NOMO-1 treated with dmso at 0.1 percent for 144 hours (cell line): ENCODE data around the gene ASIC3.

Experiments used
- DNase-seq: peaks from one replicate; lab custom pipeline; 2025; ENCODE audit not compliant: unreplicated experiment; lab: John Stamatoyannopoulos, UW

Gene ASIC3

DNA sequence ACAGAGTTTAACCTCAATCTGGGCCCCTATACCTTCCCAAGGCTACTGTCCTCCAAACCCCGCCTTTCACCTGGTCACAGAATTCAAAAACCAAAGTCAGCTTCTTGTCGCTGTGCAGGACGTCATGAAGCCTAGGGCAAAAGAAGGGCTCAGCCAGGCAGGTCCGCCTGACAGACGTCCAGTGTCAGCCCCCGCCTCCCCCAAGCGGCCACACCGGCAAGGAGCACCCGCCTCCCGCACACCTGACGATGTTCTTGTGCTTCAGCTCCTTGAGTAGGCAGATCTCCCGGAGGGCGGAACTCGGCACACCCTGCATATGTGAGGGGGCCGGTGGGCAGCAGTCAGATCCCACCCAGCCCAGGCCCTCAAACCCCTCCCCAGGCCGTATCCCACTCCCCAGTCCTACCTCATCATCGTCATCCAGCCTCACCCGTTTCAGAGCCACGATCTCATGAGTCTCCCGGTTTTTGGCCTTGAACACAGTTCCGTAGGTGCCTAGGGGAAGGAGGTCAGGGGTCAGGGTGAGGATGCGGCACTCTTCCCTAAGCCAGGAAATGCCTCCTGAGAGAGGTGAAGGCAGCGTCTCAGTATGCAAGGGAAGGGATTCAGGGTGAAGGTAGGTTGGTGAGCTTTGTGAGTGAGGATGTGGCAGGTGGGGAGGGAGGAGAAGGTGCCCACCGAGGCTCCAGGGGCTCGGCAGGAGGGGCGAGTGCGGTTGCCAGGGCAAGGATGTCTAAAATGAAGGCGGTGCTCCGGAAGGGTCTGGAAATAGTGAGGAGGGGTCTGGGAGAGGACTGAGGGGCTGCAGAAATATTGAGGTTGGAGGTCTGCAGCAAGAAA is 8.6 kb downstream of the ASIC3 start:
- no peak for DNase-seq

DNA sequence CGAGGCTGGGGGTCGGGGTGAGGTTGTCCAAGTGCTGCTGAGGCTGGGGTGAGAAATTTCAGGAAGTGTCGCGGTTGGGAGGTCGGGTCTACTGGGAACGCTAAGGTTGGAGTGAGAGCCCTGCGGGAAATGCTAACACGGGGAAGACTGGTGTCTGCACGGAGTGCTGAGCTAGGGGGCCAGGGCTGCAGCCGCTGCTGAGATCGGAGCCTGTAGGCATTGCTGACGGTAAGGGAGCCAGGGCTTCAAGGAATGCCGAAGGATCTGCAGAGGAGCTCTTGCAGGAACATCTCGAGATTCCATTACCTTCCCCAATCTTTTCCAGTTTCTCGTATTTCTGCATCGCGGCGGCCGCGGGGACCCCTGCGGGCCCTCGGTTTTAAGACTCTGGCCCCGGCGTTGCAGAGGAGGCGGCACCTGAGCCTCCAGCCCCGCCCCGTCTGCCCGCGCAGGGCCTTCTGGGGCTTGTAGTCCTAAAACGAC is 9.2 kb downstream of the ASIC3 start, which contains the start of gene CDK5:
Gene CDK5 (minus strand): TSS at position 392 of the 483 bp plus-strand sequence. CDS start 49 bp downstream, at position 343.
- no peak for DNase-seq

- DNase-seq, result peak; percentile 92
Observed at GRCh38 chr7:151057989-151058780, 9.9 kb downstream of the ASIC3 start.

DNA sequence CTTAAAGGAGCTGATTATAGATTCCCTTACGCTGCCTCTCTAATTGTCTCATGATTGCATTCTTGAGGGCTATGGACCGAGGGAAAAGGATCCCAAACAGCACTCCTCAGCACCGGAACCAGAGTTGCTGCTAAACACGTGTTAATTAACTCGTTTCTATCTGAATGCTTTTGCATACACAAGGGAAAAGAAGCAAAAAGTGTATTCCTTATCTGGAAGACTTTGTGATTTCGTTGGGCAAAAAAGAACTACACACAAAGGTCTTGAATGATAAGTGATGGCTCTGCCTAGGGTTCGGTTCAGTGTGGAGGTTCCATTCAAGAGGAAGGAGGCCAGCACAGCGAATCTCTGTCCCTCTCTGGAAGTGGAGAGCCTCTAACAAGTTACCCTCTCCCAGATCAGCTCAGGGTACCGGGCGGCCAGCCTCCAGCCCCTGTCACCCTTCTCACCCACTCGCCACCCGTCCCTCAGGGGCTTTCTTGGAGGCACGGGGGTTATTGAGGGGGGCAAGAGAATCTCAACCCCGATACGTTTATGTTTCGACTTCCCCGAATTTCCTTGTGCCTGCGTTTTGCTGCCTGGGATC is 10.5 kb downstream of the ASIC3 start:
- DNase-seq, result no peak

- no peak for DNase-seq
Observed at GRCh38 chr7:151059367-151060112, 11.2 kb downstream of the ASIC3 start, which contains the start of gene SLC4A2. Gene SLC4A2, plus strand, starts transcription at chr7:151059589. Its CDS starts 2,399 bp downstream, at chr7:151061988.

DNA sequence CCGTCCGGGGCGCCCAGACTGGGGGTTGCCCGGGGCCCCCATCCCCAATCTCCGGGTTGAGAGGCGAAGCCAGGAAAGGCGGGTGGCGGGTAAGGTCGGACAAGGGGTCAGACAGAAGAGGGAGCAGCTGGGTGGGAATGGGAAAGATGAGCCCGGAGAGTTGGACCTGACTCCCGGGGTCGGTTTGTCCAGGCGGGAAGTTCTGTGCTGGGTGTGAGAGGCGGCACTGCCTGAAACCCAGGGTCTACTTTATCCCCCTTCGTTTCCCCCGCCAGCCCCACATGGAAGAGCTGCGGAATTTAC is 11.7 kb downstream of the ASIC3 start:
- no peak for DNase-seq

- no peak for DNase-seq
Observed at GRCh38 chr7:151060416-151061212, 12.3 kb downstream of the ASIC3 start.

GRCh38 chr7:151061213-151062110 is 13.1 kb downstream of the ASIC3 start:
- no peak for DNase-seq

DNA sequence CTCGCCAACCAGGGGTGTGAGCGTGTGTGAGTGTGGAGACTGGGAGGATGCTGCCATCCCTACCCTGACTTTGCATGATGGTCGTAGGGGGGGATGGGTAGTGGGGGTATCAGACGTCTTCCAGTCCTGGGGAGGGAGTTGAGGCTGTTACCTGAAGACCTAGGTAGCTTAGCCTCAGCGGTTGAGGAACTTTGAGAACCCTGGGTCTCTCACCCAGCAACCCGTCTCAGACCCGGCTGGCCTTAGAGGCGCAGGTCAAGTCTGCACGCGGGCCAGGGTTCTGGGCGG is 13.7 kb downstream of the ASIC3 start:
- DNase-seq, result no peak

GRCh38 chr7:151062399-151063211 is 14.3 kb downstream of the ASIC3 start:
- DNase-seq, result no peak

DNA sequence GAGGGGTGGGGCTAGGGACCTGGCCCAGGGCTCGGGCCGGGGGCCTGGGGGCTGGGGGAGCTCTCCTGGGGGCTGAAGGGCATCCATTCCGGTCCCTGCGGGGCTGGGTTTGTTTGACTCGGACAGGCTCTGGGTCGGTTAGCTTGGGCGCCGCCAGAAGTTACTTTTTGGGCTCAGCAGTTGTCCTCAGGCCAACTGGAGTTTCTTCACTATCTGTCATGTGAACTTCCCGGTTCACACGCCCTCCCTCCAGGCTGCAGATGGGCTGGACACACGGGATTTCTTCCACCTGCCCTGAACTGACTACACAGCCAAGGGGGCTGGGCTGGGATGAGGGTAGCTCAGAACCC is 14.9 kb downstream of the ASIC3 start:
- no peak for DNase-seq

DNA sequence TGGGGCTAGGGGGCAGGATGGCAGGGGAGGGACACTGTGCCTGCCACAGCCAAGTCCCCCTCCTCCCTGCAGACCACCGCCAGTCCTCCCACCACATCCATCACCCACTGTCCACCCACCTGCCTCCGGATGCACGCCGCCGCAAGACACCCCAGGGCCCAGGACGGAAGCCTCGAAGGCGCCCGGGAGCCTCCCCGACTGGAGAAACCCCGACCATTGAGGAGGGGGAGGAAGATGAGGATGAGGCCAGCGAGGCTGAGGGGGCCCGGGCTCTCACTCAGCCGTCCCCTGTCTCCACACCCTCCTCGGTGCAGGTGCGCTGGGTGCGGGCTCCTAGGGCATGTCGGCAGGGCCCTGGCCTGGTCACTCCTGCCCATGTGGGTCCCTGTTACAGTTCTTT is 16.1 kb downstream of the ASIC3 start:
- no peak for DNase-seq

GRCh38 chr7:151064993-151065392 is 16.7 kb downstream of the ASIC3 start:
- DNase-seq, result no peak

GRCh38 chr7:151065516-151065915 is 17.2 kb downstream of the ASIC3 start:
- DNase-seq, result no peak

DNA sequence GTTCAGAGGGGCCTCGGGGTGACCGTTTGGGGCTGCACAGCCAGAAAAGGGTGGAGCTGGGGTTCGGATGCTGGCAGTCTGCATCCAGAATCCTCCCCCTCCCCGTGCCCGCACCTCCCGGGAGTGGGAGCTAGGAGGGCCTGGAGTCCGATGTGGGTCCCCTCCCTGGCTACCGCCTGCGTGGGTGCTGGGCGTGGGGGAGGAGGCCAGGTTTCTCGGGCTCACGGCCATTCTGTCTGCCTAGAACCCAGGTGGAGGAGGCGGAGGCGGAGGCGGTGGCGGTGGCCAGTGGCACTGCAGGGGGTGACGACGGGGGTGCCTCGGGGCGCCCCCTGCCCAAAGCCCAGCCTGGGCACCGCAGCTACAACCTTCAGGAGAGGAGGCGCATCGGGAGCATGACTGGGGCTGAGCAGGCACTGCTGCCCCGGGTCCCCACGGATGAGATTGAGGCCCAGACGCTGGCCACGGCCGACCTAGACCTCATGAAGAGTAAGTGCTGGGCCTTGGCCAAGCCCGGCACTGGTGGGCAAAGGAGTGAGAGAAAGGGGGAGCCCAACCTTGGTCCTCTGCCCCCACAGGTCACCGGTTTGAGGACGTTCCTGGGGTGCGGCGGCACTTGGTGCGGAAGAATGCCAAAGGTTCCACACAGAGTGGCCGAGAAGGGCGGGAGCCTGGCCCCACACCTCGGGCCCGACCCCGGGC is 18.1 kb downstream of the ASIC3 start:
- no peak for DNase-seq

DNA sequence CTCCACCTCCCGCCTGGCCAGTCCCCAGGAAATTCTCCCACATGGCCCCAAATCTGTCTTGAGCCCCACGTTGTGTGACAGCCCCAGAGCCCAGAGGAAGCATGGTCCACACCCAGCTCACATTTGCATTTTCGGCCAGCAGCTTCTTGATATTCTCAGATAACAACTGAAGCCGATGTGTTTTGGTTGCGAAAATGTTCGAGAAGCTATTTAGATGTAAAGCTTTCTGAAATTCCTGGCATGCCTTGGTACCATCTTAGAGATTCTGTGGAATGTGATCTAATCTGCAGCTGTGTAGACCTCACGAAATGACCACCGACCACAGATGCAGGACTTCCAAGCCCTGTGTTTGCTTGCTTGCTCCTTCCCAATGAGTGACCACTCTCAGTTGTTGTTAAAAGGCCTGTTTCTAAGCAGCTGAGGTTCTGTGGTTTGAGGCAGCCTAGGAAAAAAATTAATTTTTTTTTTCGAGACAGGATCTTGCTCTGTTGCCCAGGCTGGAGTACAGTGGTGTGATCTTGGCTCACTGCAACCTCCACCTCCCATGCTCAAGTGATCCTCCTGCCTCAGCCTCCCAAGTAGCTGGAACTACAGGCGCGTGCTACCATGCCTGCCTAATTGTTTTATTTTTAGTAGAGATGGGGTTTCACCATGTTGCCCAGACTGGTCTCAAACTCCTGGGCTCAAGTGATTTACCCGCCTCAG is 19.9 kb downstream of the ASIC3 start:
- no peak for DNase-seq

DNA sequence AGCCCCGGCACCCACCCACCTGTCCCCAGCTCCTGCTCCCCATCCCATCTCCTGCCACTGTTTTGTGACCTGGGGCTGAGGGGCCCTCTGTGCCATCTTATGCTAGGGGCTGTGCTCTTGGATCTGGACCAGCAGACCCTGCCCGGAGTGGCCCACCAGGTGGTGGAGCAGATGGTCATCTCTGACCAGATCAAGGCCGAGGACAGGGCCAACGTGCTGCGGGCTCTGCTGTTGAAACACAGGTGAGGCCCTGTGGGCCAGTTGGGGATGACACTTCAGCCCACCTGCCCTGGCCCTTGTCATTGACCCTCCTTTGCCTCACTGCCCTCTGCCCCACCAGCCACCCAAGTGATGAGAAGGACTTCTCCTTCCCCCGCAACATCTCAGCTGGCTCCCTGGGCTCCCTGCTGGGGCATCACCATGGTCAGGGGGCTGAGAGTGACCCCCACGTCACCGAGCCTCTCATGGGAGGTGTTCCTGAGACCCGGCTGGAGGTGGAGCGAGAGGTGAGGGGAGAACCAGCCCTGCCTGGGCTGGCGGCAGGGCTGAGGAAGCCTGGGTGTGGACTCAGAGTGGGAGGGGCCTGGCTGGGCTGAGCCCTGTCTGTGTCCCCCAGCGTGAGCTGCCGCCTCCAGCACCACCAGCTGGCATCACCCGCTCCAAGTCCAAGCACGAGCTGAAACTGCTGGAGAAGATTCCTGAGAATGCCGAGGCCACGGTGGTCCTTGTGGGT is 21.7 kb downstream of the ASIC3 start:
- no peak for DNase-seq
